IPS-NIHi7 (cell line): ENCODE measurements around the gene MYT1.
"Not testable (repeated sequence)": the region's sequence is repeated elsewhere in the genome, so short reads cannot be mapped to it uniquely, and the experiment has no call there.

Source experiments
- DNase-seq: peaks from one replicate; pipeline ENCODE4 v3.0.0; 2012; ENCODE audit warnings: mixed read lengths; ENCODE audit errors: extremely low spot score

MYT1 gene

DNA sequence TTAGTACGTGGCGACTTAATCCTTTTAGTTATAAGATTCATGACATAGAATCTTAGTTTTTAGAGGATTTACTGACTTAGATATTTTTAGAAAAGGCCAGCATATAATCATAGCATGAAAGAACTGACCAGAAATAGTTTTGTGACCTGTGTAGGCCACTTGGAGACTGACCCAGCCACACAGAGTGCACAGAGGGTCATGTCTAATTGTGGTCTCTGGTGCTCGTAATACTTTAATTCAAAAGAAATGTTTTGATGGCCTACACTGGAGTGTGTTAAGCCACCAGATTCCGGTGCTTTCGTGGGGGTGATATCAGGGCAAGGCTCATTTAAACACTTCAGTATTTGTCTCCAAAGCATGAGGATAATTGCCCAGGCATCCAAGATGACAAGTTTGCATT is 102.7 kb downstream of the MYT1 start:
- no peak for DNase-seq

GRCh38 chr20:64268174-64268573 is 103.9 kb downstream of the MYT1 start:
- no peak for DNase-seq

DNA sequence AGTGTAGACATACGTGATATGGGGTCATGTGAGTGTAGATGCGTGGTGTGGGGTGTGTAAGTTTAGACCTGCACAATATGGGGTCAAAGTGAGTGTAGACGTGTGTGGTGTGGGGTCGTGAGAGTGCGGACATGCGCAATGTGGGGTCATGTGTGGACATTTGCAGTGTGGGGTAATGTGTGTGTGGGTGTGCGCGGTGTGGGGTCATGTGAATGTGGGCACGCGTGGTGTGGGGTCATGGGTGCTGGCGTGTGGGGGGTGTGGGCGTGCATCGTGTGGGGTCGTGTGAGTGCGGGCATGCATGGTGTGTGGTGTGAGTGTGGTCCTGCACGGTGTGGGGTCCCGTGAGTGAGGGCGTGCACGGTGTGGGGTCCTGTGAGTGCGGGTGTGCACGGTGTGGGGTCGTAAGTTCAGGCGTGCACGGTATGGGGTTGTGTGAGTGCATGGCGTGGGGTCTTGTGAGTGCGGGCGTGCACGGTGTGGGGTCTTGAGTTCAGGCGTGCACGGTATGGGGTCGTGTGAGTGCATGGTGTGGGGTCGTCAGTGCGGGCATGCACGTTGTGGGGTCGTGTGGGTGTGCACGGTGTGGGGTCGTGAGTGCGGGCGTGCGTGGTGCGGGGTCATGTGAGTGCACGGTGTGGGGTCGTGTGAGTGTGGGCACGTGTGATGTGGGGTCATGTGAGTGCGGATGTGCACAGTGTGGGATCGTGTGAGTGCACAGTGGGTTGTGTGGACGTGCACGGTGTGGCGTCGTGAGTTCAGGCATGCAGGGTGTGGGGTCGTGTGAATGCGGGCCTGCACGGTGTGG is 105.6 kb downstream of the MYT1 start:
- no peak for DNase-seq

GRCh38 chr20:64271636-64272035 is 107.4 kb downstream of the MYT1 start:
- no peak for DNase-seq

- DNase-seq, result no peak
Measured at GRCh38 chr20:64273109-64273508, 108.9 kb downstream of the MYT1 start.

- DNase-seq, result no peak
Measured at GRCh38 chr20:64276817-64277216, 112.6 kb downstream of the MYT1 start.

GRCh38 chr20:64277571-64278316 is 113.5 kb downstream of the MYT1 start:
- no peak for DNase-seq

- no peak for DNase-seq
Measured at GRCh38 chr20:64278317-64278681, 114.0 kb downstream of the MYT1 start.

DNA sequence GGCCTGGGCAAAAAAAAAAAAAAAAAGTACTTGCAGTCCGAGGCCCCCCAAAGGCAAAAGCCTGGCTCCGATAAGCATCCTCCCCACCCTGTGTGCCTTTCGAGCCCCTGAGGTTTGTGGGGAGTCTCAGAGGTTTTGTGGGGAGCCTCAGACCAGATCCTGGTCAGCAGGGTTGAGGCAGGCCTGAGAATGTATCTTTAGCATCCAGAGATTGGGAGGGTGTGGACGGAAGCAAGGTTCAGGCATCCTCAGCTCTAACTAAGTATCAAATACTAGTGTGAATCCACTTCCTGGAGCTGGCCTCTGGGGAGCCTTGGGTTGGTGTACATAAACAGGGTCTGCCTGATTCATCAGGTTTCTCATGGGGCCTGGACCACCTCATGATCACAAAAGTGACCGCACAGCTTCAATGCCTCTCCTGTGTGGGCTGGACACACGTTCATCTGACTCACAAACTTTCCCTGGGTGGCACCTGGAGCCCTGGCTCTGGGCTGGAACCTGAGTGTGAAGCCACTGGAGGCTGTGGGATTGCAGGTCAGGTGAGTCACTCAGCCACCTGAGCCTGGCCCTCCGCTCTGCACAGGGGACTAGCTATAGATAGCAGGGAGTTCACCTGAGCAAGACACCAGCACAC is 115.7 kb downstream of the MYT1 start:
- no peak for DNase-seq

- DNase-seq, result no peak
Measured at GRCh38 chr20:64280460-64280843, 116.2 kb downstream of the MYT1 start.

DNA sequence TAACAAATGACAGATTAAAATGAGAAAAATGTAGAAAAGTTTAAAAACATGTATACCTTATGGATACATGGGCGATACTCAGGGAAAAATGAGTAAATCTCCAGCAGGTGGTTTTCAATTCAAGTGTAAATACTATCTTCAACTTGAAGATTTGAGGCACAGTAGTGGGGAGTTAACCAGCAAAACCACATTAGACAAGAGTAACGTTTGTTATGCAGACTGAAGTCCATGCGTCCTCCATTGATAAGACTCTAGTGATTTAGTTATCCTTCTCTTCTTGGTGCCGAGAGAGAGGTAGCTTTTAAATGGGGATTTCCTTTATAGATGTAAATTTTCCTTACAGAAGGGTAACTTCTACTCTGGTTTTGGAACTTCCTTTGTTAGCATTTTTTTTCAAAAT is 119.4 kb downstream of the MYT1 start:
- DNase-seq, result no peak

DNA sequence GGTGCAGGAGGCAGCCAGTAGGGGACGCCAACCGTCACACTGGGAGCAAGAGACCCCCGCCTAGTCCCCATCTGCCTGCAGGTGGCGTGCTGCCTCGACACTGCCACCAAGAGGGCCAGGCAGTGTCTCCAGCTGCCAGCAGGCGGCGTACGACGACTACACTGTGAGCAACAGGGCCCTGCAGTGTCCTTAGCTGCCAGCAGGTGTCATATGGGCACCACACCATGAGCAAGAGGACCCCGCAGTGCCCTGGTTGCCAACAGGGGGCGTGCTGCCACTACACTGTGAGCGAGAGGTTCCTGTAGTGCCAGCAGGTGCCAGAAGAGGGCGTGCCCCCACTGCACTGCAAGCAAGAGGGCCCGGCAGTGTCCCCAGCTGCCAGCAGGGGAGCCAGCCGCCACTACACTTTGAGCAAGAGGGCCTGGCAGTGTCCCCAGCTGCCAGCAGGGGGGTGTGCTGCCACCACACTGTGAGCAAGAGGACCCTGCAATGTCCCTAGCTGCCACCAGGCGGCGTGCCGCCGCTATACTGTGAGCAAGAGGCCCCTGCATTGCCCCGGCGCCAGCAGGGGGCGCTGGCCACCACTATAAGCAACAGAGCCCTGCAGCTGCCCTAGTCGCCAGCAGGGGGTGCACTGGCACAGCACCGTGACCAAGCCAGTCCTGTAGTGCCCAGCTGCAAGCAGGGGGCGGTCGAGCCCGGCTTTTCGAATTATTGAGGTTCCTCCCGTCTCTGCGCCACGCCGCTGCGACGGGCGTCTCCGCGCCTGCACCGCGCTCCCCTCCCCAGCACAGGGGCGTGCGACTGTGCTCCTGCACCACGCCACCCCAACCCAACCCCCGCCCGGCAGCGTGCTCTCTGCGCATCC is 121.6 kb downstream of the MYT1 start:
- not testable (repeated sequence) for DNase-seq

DNA sequence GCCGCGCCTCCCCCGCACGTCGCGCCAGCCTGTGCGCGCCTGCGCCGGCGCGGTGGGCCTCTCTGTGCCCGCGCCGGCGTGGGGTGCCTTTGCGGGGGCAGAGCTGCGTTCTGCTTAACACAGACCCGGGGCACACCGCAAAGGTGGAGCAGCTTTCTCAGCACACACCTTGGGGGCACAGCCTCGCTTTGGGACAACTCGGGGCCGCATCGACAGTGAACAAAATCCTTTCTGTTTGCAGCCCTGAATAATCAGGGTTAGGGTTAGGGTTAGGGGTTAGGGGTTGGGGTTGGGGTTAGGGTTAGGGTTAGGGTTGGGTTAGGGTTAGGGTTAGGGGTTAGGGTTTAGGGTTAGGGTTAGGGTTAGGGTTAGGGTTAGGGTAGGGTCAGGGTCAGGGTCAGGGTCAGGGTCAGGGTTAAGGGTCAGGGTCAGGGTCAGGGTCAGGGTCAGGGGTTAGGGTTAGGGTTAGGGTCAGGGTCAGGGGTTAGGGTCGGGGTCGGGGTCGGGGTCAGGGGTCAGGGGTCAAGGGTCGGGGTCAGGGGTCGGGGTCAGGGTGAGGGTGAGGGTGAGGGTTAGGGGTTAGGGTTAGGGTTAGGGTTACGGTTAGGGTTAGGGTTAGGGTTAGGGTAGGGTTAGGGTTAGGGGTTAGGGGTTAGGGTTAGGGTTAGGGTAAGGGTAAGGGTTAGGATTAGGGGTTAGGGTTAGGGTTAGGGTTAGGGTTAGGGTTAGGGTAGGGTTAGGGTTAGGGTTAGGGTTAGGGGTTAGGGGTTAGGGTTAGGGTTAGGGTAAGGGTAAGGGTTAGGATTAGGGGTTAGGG is 122.4 kb downstream of the MYT1 start:
- DNase-seq, result not testable (repeated sequence)

DNA sequence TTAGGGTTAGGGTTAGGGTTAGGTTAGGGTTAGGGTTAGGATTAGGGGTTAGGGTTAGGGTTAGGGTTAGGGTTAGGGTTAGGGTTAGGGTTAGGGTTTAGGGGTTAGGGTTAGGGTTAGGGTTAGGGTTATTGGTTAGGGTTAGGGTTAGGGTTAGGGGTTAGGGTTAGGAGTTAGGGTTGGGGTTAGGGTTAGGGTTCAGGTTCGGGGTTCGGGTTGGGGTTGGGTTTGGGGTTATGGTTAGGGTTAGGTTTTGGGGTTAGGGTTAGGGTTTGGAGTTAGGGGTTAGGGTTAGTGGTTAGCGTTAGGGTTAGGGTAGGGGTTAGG is 123.0 kb downstream of the MYT1 start:
- DNase-seq, result not testable (repeated sequence)
